WI38 (cell line): ENCODE results near the gene BEND3.
"Not testable (repeated sequence)": the region's sequence is repeated elsewhere in the genome, so short reads cannot be mapped to it uniquely, and the experiment has no call there.

Experiments used
- H3K4me3 ChIP-seq: 2 replicates; pipeline ENCODE4 v1.5.1; 2011; ENCODE audit warnings: low read depth, mild to moderate bottlenecking, control low read depth, low read length
- CTCF ChIP-seq: IDR thresholded peaks from 2 replicates; pipeline ENCODE4 v1.5.1; 2012; ENCODE audit warnings: low read depth, mild to moderate bottlenecking, control low read depth, low read length

The BEND3 gene

GRCh38 chr6:107114926-107115694, at the start of gene BEND3:
Gene BEND3 (minus strand): TSS chr6:107115515. CDS start chr6:107099285, 16,230 bp downstream.
- no peak for TF ChIP-seq CTCF
- peak within 1 kb of the TSS; percentile 63 for H3K4me3 ChIP-seq

DNA sequence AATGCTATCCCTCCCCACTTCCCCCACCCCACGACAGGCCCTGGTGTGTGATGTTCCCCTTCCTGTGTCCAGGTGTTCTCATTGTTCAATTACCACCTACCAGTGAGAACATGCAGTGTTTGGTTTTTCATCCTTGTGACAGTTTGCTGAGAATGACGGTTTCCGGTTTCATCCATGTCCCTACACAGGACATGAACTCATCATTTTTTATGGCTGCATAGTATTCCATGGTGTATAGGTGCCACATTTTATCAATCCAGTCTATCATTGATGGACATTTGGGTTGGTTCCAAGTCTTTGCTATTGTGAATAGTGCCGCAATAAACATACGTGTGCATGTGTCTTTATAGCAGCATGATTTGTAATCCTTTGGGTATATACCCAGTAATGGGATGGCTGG, 49.0 kb upstream of the BEND3 start:
- H3K4me3 ChIP-seq, result not testable (repeated sequence)

GRCh38 chr6:107161521-107161920, 46.2 kb upstream of the BEND3 start:
- H3K4me3 ChIP-seq, result no peak overlapping the region
- no peak for TF ChIP-seq CTCF

DNA sequence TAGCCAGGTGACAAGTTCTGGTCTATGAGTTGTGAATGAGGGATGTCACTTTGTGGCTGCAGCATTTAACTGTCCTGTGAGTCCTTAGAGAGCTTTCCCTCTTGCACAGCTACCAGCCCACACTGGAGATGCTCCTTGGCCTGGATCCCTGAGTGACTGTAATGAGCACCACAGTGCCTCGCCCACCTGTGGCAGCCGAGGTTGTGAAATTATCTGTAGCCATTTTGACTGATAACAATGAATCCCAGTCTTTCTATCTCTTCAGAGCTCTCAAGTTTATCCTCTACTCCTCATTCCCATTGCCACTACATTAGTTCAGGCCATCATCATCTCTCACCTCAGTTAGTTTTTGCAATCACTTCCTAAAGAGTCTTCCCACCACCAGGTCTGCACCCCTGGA, 41.3 kb upstream of the BEND3 start:
- no peak overlapping the region for H3K4me3 ChIP-seq
- TF ChIP-seq CTCF, result no peak

GRCh38 chr6:107154801-107155160, 39.5 kb upstream of the BEND3 start:
- TF ChIP-seq CTCF, result no peak
- H3K4me3 ChIP-seq, result no peak overlapping the region

GRCh38 chr6:107154131-107154800, 39.0 kb upstream of the BEND3 start:
- no peak overlapping the region for H3K4me3 ChIP-seq
- no peak for TF ChIP-seq CTCF

DNA sequence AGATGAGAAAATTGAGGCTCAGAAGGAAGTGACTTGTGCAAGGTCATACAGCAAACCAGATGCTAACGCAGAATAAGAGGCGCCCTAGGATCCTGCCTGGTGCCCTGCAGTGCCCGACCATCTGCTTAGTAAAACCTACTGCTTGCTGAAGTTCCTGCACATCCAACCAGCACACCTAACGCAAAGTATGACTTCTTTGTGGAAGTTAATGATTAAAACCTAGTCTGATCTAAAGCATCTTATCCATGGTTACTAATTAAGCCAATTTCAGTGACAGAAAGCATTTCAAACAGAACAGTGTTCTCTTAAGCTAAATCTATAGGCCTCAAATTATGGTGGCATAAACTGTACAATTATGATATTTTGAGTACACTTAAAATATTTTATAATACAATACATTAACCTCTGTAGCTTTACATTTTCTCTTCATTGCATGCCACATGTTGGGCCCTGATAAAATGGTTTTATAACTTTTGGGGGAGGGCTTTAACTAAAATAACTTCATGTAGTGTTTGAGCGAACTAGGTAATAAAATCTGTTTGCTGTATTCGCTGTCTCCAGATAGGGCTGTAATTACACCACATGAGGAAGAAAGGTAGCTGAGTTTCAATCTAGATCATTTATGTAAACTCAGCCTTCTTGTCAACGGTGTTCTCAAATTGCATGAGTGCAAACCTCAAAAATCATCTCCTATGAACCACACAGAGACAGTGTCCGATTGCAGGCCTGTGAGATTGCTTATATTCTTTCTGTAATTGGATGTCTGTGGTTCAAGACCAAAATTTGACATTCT, 37.5 kb upstream of the BEND3 start:
- no peak overlapping the region for H3K4me3 ChIP-seq
- TF ChIP-seq CTCF, result no peak
